HG02938 (cell line): ENCODE results near the gene PRKCB.
"Not testable (repeated sequence)": the region's sequence is repeated elsewhere in the genome, so short reads cannot be mapped to it uniquely, and the experiment has no call there.

Experiments used
- ATAC-seq: cut with Tn5 transposase; IDR thresholded peaks from one replicate; pipeline ENCODE4 v1.9.1; 2021; ENCODE audit warnings: mild to moderate bottlenecking, moderate library complexity; ENCODE audit not compliant: unreplicated experiment

The PRKCB gene

DNA sequence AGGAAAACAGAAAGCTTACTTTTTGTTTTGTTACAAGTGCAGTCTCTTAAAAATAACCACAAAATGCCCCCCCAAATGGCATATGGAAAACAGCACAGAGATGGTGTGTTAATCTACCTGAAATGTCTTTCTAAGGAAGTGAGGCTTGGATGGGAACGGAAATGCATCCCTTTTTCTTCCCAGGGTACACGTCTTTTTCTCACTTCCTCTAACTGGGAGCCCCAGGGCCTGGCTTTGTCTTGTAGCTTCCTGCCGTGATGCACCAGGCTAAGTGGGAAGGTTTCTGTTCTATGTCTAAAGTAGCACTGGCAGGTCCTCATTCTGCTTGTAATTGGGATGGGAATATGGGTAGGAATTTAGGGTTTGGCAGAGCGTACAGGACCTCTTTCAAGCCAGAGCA is 367.9 kb downstream of the PRKCB start:
- no peak for ATAC-seq

DNA sequence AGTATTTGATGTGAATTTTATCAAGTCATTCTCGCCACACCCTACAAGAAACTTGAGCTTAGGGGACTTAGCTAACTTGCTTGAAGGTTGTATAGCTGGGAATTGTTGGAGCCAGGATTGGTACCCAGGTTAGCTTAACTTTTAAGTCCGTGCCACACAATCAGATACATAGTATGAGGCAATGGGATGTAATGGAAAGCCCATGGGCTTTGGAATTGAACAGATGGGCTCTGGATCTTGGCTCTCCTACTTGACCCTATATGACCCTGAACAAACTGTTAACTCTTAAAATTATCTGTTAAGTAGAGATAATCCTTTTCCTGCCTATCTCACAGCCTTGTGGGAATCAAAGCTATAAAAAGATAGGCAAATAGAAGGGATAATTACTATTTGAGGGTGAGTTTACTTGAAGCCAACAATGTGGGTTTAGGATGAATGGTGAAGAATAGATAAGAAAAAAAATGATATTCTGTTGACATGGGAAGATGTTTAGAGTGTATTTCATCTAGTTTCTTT is 368.4 kb downstream of the PRKCB start:
- no peak for ATAC-seq

DNA sequence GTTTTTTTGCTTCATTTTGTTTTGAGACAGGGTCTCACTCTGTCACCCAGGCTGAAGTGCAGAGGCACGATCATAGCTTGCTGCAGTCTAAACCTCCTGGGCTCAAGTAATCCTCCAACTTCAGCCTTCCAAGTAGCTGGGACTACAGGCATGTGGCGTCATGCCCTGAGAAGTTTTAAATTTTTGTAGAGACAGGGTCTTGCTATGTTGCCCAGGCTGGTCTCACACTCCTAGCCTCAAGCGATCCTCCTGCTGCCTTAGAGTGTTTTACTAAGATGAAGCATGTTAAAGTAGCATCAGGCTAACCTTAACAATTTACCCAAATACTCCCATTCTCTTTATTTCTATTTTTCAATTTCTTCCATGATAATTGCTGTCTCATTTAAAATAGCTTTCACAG is 371.1 kb downstream of the PRKCB start:
- ATAC-seq: no peak

DNA sequence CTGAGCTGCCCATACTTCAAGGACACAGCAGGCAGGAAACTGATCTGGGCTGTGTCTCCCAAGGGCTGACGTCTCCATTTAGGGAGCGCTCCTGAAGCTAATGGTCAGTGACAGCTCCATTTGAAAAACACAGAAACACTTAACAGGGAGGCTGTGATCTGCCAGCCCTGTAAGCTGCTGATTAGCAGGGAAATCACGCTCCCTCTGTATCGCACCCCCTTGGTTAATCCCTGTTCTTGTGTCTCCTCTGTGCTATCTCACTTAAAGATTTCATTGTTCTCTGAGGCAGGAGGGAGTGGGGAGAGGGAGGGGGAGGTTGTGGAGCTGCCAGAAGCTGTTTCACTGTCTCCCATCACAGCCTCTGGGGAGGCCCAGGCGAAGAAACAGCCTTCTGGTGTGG is 372.9 kb downstream of the PRKCB start:
- no peak for ATAC-seq

DNA sequence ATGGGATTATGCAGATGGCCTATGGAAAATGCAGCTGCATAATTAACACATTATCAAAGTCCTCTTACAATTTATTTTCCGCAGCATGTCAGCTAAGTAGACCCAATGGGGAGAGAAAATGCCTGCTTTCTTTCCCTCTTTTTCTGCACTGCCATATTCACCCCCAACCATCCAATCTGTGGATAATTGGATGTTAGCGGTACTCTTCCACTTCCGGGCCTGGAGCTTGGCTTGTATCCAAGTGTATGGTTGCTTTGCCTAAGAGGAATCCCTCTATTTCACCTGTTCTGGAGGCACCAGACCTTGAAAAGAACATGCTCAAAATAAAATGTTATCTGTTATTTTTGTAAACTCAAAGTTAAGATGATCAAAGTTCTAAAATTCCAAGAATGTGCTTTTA is 379.2 kb downstream of the PRKCB start:
- ATAC-seq: no peak

DNA sequence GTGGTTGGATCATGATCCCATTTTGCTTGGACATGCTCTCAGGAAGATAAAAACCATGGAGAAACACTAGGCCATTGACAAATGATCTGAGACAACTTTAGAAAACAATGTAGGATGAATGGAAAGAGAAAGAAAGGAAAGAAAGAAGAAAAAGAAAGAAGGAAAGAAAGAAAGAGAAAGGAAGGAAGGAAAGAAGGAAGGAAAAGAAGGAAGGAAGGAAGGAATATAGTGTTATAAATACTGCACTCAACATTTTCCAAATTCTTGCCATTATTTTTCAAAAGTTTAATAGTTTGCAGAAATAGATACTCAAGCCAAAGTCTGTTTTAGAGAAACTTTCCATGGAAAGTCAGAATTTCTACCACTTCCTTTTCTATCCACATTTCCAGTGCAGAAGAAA is 381.2 kb downstream of the PRKCB start:
- no peak for ATAC-seq

DNA sequence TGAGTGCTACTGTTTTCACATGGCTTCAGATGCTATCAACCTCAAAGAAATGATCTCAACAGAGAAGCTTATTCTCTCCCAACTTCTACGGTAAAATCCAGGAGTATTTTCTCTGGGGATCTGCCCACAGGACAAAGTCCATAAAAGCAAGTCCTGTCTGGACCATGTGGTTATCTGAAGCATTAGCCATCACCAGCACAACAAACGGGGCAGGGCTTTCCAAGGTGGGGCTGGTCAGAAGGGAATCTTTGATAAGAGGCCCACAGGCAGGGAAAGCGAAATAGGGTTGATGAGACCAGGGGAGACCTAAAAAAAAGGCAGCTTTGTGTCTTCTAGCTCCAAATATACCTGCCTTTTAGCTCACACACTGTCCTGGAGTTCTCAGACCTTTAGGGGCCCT is 381.7 kb downstream of the PRKCB start:
- no peak for ATAC-seq

DNA sequence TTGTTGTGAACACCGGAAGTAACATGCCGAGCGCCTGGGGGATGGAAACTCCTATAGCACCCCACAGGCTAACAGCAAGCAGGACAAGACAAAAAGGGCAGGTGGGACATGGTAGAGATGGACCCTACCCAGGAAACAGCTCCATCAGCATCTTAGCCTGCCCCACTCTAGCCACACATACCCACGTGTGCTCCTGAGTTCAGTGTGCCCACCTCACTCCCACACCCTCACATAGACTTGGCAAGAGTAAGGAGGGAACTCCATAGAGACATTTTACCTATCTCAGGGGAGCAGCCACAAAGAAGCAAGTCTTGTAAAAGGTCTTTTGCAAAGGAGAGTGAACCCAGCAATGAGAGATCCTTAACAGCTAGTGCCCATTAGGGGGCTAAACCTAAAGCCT is 382.5 kb downstream of the PRKCB start:
- no peak for ATAC-seq

DNA sequence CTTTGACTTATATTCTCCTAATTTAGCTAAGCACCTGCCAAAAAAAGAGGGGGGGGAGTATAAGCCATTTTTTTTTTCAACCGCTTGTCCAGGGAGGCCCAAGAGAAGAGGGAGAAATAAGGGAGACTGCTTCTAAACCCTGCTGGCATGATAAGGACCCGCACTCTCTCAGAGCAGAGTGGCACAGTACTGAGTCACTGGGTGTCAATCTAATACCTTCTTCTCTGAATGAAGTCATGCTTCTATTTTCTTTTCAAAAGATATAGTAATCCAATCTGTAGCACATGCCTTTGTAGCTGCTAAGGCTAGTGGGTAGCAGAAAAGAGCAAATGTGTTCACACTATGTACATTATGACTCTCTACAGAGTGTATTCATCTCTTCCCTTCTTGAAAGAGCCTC is 385.4 kb downstream of the PRKCB start:
- ATAC-seq: no peak

DNA sequence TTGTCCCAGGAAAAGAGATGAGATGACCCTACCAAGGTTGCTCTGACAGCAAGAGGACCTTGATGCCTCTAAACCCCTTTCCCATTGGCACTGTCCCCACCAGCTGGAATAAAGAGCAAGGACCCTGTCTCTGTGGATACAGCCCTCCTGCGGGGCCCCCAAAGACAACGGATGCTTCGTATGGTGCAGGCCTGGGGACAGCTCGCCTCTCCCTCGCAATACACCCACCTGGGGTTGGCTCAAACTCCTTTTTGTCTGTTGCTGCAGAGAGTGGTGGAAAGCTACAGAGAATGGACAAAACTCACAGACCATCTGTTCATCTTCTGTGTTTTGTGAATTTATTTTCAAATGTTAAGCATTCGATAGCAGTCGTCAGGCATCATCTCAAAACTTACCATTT is 392.7 kb downstream of the PRKCB start:
- no peak for ATAC-seq

DNA sequence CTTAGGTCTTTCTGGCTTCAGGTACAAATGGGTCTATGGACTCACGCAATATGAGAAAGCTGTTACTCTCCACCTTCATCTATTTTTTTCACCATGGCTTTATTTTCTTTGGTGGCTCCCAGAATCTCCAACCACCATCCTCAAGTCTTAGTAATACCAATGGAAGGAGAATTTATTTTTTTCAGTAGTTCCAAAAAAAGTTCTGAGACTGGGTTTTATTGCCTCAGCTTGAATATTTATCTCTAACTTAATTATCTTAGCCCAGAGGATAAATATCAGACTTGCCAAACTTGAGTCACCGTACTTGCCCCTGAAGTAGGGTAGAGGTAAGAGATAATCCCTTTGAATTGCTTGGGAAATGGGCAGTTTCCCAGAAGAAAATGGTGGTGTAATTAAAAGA is 397.2 kb downstream of the PRKCB start:
- no peak for ATAC-seq

DNA sequence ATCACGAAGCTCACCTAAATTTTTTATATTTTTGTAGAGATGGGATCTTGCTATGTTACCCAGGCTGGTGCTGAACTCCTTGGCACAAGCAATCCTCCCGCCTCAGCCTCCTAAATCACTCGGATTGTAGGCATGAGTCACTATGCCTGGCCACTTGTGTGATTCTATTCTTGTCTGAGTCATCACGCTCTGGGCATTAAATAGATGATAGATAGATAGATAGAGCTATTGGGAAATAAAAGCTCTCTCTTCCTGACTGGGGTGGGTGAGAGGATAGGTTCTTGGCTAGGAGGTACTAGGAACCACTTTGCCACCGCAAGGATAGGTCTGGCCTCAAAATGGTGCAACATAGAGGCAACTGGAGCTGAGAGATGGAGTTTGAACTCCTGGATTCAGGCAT is 399.0 kb downstream of the PRKCB start:
- no peak for ATAC-seq

DNA sequence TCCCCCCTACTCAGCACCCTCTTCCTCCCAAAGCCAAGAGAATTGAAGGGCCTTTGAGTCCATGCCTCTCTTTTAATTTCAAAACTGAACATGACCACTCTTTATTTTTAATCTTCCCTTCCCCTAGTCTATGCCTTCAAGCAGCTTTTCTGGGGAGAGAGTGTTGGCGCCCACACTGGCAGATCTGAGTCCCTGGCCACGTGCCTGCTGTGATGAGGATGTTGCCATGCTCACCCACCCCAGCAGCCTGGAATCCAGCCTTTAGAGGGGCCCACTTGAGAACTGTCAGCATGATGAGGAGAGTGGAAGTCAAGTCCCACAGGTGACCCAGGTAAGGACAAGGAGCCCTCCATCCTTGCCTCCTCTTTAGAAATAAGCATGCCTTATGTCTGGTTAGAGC is 400.0 kb downstream of the PRKCB start:
- no peak for ATAC-seq

DNA sequence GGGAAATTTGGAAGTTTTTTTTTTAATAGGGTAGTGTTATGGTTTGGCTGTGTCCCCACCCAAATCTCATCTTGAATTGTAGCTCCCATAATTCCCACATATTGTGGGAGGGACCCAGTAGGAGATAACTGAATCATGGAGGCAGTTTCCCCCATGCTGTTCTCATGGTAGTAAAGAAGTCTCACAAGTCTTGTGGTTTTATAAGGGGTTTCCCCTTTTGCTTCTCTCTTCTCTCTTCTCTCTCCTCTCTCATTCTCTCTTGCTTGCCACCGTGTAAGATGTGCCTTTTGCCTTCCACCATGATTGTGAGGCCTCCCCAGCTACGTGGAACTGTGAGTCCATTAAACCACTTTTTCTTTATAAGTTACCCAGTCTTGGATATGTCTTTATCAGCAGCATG is 403.1 kb downstream of the PRKCB start:
- ATAC-seq: not testable (repeated sequence)

DNA sequence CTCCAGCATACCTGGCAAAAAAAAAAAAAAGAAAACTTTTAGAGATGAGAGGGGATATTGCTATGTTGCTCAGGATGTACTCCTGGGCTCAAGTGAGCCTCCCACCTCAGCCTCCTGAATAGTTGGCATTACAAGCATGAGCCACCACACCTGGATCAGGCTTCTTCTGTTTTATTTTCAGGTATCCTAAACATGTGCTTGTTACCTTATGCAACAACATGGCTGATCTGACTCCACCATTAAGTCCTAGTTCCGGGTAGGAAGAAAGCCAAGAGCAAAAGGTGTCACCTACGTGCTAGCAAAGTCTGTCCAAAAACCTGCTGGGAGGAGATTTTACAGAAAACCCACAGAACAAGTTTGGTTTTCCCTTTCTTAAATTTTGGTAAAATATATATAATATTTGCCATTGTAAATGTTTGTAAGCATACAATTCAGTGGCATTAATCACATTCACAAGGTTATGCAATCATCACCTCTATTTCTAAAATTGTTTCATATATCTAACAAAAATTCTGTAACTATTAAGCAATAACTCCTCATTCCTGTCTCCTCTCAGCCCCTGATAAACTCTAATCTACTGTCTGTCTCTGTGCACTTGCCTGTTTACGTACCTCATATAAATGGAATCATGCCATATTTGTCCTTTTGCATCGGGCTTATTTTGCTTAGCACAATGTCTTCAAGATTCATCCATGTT is 411.3 kb downstream of the PRKCB start:
- no peak for ATAC-seq

DNA sequence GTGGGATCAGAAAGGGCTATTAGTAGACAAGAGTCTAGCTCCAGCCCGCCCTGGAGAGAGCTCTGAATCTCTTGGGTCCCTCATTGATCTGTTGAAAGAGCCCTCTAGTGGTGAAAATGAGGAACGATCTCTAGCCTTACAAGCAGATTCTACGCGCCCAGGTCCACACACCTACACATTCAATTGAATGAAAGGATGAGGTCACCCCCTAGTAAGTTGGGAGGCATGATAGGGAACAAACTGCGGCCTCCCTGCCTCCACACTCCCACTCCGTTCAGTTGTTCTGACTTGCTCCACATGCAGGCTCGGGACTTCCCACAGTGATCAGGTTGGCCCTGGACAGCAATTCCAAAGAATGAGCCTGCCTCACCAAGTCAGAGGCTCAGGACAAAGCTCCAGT is 417.4 kb downstream of the PRKCB start:
- no peak for ATAC-seq

DNA sequence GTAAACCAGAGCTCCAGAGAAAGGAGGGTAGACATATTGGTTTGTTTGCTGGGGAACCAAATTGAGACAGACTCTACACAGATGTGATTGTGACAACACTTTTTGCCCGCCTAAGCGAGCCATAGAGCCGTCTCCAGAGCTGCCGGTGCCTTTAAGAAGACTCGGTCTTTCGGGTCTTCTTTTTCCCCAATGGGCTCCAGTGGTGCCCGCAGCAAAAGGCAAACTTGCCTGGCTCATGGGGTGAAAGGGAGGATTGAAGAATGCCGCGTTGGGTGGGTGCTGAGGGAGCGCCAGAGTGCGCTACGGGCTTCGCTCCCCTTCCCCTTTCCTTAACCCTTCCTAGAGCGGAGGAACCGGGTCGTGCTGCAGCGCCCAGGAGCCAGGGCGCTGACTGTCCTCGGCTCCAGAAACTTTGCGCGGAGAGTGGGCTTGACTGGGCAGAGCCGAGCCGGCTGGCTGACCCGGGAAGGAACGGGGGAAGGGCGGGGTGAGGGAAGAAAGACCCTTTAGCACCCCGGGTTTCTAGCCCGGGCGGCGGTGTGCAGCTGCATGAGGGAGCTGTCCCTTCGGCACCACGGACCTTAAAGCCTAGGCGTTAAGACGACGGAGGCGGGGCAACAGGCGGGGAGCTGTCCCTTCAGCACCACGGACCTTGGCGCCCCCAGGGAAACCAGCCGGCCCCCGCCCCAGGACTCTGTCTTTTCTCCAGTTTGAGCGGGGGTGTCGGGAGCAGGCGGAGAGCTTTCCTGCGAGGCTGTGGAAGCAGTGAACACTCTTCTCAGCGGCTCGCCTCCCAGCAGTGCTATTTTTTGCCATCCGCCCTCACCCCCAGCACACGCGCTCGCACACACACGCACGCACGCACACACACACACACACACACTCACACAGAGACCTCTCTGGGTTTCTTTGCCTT is 419.9 kb downstream of the PRKCB start, which contains the start of gene CACNG3:
CACNG3 (plus strand) TSS at position 880 of the 916 bp plus-strand sequence. CDS start 420 bp downstream, outside the sequence.
- no peak for ATAC-seq

DNA sequence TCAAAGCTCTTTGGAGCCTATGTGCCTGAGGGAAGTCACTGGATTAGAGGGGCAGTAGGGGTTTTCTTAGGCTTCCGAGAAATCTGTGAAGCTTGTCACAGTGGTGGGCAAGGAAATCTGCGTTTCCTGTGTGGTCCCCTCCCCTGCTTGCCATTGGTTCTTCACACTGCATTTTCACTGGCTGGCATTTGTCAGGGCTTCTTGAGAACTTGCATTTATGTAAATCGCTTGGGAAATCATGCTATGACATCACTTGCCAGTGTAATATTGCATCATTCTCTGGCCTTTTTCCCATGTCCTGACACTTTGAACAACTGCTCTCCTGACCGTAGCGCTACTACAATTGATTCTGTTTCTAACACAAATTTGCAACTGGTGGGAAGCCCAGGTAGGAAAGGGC is 422.2 kb downstream of the PRKCB start:
- ATAC-seq: no peak

DNA sequence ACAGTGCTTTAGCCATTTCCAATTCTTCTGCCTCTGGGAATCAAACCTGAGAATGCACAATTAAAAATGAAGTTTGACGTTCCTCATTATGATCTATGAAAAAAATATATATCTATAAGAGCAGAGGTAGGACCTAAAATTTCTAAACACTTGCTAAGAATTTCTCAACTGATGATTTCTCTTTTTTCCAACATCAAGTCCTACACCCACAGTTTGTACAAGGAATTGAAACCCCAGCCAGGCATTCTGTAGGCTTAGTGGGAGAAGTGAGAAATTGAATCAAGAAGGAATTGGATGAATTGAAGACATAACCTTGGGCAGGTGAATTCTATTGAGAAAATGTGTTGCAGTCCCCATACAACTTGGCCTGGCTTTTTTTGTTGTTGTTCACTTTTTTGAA is 423.0 kb downstream of the PRKCB start:
- ATAC-seq: no peak

DNA sequence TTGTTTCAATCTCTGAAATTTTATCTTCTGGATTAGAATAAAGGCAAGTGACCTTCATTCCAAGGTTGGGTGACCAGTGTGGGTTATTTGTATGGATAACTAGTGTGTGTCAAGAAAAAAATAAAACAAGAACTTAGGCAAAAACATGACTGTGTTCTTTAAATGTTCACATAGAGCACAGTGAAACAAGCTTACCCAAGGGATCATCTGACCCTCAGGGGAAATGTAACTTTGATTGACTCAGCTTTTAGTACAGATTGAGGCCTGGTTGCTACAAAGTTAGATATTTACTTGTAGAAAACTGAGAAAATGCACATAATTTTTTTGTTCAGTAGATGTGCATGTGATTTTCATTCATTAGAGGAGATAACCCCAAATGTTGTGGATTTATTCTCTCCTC is 427.0 kb downstream of the PRKCB start:
- ATAC-seq: no peak
